NCI-H187 treated with DMSO at 0.1 percent for 48 hours (cell line): ENCODE data around the gene MYO18A.
"Not testable (repeated sequence)": the region's sequence is repeated elsewhere in the genome, so short reads cannot be mapped to it uniquely, and the experiment has no call there.

Experiments
- DNase-seq: peaks from one replicate; lab custom pipeline; 2025; lab: John Stamatoyannopoulos, UW

MYO18A gene

DNA sequence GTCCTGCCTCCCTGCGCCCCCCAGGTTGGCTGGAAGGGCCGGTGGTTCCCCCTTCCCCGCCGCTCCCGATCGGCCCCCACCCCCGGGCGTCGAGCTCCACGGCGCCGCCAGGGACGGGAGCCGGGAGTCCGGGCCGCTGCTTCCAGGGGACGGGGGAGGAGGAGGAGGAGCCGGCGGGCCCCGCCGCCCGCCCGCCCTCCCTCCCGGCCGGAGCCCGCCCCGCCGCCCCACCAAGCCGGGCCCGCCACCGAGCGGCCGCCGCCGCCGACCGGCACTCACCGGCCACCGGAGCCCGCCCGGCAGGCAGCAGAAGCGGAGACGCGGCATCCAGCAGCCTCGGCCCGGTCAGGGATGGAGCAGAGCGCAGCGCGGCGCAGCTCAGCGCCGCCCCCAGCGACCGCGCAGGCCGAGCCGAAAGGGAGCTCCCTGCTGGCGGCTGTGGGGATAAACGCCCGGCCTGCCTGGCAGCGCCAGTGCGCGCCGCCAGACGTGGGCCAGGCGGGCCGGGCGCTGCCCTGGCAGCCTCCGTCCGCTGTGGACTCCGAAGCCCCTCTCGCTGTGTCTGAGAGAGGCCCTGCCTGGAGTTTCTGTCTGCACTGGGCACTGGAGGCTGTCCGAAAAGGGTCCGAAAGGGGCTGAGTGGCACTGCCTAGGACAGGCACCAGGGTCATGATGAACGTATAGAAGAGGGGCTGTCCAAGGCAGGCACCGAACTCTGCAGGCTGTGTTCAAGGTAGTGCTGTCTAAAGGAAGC lies at the start of gene MYO18A:
TSS of gene MYO18A (minus strand) at position 365 of the 754 bp plus-strand sequence. CDS start 13,458 bp downstream, outside the sequence.
- DNase-seq: no peak

DNA sequence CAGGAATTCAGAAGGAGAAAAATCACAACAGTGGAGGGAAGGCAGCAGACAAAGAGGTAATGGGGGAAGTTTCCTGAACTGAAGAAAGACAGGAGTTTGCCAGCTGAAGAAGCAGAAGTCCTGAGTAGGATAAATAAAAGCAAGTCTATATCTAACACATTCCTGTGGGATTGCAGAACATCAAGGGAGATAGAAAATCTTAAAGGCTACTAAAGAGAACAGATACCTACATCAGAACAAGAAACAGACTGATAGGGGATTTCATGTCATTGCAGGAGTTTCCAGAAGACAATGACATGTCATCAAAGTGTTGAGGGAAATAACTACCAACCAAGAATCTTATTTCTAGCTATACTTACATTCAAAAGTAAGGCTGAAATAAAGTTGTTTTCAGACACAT lies 45.2 kb upstream of the MYO18A start:
- no peak for DNase-seq

- DNase-seq: not testable (repeated sequence)
These were observed 41.1 kb upstream of the MYO18A start for GRCh38 chr17:29221338-29221737.

GRCh38 chr17:29219378-29220047 lies 39.3 kb upstream of the MYO18A start:
- no peak for DNase-seq

DNA sequence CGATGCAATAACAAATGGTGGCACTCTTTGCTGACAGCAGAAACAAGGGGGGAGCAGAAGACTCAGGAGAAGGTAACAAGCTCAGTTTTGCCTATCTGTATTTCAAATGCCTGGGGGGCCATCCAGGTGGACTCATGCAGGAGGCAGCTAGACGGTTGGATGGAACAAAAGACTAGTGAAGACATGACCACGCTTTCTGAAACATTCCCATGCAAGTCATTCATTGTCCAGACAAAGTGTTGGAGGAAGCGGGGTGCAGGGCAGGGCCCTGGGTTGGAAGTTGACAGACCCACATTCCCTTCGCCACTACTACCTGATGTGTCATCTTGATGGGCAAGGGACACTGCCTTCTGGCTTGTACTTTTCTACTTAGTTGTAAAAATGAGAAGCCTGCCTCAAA lies 36.7 kb upstream of the MYO18A start:
- no peak for DNase-seq

DNA sequence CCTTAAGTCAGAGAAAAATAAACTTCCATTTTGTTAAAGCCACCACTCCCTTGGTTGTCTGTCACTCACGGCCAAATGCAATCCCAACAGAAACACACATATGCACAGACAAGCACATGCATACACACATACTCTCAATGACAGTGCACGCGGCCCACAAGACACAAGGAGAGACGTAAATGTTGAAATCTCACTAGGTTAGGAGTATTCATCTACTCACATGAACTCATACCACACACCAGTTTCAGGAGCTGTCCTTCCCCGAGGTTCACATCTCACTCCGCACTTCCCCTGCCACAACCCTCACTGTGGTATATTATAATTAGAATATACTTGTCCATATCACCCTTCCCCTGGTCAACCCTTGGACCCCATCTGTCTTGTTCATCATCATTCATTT lies 36.0 kb upstream of the MYO18A start:
- DNase-seq: no peak

DNA sequence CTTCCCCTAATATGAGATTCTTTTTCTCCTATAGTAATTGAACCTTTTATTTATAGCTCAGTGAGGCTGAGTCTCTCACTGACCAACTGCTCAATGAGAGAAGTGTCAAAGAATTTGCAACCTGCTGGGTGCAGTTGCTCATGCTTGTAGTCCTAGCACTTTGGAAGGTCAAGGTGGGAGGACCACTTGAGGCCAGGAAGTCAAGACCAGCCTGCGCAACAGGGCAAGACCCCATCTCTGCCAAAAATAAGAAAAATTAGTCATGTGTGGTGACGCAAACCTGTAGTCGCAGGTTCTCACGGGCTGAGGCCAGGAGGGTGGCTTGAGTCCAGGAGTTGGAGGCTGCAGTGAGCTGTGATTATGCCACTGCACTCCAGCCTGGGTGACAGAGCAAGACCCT lies 35.5 kb upstream of the MYO18A start:
- no peak for DNase-seq

DNA sequence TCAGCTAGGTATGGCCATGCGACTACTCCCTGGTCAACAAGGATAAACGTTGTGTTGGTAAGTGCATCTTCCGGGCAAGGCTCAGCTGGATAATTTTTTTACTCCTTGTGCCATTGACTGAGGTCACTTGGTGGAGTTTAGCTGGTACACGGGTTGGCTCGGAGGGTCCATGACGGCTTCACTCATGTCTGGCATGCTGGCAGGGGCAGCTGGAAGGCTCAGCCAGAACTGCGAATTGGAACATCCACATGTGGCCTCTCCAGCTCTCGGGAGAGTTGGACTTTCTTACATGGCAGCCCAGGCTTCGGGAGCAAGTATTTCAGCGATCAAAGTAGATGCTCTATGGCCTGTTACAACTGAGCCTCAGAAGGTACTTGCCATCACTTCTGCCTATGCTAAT lies 35.0 kb upstream of the MYO18A start:
- DNase-seq: no peak

DNA sequence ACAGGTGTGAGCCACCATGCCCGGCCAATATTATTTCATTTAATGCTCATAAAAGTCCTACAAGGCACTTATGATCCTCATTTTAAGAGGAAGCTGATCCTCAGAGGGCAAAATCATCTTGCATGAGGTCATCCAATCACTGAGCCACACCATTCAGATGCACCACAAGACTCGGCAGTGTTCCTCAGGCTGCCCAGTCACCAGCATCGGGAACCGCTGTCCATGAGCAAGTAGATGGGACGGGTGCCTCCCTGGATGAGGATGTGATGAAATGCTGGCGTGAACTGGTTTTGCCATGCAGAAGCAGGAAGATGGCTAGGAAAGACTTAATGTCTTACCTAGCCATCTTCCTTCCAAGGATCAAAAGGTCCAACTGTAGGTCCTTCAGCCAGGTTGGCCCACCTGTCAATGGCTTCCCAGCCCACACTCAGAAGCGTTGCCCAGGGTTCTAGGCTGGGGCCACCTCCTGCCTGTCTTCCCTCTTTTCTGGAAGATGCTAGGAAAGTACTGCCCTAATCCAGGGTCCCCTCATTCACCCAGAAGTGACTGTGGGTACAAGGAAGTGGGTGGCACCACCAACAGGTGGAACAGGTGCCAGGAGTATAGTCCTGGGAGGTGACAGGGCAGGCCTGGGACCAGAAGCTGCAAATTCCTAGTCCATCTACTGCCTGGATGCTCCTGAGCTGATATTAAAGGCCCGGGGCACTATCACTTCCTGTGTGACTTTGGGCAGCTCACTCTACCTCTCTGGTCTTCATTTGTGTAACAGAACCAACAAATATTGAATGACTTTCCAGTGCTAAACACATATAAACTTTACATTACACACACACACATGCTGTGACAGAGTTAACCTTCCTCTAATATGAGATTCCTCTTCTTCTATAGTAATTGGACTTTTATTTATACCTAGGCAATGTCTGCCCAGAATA lies 34.3 kb upstream of the MYO18A start:
- DNase-seq: no peak

GRCh38 chr17:29212681-29213121 lies 32.5 kb upstream of the MYO18A start:
- DNase-seq: no peak

- no peak for DNase-seq
These were observed 32.0 kb upstream of the MYO18A start for GRCh38 chr17:29212094-29212631.

DNA sequence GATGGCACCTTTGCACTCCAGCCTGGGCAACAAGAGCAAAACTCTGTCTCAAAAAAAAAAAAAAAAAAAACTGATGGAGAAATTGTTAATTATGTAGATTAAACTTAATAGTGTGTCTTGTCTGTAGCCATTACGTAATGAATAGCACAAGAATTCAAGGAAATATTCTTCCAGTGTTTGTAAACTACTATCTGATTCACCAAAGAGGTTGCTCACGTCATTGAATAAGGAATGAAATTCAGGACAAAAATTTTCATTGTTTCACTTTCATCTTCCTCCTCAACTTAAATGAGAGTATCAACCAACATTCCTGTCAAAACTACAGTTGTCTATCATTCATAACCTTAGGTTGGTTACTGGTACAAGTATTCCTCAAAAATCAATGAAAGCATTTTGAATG lies 30.7 kb upstream of the MYO18A start:
- DNase-seq: no peak

- no peak for DNase-seq
These were observed 28.9 kb upstream of the MYO18A start for GRCh38 chr17:29209073-29209472.

- DNase-seq: no peak
These were observed 27.8 kb upstream of the MYO18A start for GRCh38 chr17:29207975-29208374.

DNA sequence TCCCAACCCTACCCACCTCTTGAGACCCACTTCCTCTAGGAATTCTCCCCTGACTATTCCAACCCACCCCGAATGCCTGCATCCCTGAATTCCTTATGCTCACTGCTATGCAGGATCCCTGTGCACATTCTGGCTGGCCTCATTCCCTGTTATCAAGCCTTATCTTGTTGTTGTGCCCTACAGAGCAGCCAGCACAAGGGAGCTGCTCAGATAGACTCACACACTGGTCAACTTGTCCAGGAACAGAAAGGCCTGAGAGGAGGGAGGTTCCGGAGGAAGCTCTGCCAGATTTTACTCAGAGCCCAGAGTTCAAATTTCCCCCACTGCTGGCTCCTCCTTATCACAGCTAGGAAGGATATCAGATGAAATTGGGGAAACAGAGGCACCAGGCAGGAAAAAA lies 24.8 kb upstream of the MYO18A start:
- no peak for DNase-seq

GRCh38 chr17:29204068-29204804 lies 24.0 kb upstream of the MYO18A start:
- not testable (repeated sequence) for DNase-seq

DNA sequence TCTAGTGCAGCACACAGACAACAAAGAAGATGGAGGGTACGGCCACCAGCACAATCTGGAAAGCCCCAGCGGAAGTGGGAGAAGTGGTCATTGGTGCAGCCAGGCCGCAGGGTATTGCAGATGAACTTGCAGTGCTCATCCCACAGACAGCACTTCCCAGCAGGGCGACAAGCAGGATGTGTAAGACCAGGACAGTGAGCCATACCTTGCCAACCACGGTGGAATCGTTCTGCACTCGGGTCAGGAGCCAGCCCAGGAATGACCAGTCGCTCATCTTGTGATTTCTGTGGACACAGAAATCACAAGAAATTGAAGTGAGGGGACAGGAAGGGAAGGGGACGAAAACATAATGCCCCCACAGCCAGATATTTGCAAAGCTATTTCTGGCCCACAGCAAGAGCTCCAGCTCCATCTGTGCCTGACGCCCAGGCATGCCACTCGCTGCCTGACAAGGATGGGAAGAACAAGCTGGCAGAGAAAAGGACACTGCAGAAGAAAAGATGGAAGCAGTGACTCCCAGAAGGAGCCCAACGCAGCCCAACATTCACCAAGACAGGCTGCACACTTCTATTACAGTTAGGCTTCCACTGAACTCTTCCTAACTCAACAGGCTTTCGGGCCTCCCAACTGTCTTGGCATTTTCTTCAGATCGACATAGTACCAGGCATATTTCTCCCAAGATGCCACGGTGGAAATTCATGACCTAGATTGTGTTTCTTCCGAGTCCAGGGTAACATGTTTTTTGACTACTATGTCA lies 17.5 kb upstream of the MYO18A start:
- DNase-seq: no peak

DNA sequence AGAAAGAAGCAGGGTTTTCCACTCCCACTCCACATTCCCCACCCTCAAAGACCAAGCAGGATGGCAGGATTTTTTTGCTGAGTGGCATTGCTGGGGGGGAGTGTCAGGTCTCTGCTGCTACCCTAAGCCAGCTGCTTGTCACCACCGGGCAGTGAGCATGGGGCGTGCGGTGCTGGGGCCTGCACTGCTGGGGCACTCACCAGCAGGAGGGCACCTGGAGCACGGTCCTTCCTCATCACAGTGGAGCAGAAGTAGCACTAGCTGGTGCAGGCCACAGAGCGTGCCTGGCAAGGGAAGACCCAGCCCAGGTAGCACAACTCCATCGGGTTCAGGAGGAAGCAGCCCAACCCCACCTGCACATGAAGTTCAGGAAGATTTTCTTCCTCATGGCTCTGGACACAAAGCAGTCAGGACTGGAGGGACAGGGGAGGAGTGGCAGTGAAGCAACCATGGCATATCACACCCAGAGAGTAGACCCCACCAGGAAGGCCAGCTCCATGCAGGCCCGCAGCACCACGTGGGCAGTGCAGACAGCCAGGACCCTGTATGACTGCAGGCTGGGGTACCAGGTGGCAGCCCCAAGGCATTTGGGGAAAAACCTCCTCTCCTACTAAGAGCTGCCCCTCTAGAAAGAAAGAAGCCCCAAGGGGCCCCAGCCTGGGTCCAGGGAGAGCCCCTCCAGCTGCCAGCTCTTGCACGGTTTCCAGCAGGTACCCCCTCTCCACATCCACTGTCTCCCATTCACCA lies 16.7 kb upstream of the MYO18A start:
- no peak for DNase-seq

DNA sequence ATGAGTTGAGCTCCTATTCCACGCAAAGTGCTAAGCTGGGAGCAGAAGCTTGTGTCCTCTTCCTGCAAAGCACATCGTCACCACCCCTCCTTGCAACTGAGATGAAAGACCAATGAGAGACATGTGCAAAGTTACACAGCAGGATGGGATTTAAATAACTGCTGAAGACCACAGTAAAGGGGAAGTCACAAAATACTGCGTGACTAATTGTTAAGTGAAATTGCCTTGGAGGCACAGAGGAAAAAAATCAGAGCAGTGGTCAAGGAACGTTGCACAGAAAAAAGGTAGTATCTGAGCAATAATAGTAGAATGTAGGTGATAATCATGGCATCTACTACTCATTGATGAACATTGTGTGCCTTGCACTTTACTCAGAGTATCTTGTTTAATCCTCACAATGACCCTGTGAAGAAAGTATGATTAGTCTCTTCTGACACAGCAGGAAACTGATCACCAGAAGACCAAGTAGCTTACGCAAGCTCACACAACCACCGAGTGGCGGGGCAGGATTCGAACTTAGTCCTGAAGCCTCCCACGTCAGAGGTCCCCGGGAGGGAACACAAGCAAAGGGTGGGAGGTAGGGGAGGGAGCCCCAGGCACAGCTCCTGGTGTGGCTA lies 15.4 kb upstream of the MYO18A start:
- no peak for DNase-seq

GRCh38 chr17:29194669-29195068 lies 14.5 kb upstream of the MYO18A start:
- no peak for DNase-seq
